GM19328 (cell line): ENCODE results near the gene ZNF213.
"Not testable (repeated sequence)": the region's sequence is repeated elsewhere in the genome, so short reads cannot be mapped to it uniquely, and the experiment has no call there.

Experiments used
- ATAC-seq: cut with Tn5 transposase; IDR thresholded peaks from one replicate; pipeline ENCODE4 v1.9.1; 2021; ENCODE audit warnings: mild to moderate bottlenecking, moderate library complexity; ENCODE audit not compliant: unreplicated experiment

Gene ZNF213

DNA sequence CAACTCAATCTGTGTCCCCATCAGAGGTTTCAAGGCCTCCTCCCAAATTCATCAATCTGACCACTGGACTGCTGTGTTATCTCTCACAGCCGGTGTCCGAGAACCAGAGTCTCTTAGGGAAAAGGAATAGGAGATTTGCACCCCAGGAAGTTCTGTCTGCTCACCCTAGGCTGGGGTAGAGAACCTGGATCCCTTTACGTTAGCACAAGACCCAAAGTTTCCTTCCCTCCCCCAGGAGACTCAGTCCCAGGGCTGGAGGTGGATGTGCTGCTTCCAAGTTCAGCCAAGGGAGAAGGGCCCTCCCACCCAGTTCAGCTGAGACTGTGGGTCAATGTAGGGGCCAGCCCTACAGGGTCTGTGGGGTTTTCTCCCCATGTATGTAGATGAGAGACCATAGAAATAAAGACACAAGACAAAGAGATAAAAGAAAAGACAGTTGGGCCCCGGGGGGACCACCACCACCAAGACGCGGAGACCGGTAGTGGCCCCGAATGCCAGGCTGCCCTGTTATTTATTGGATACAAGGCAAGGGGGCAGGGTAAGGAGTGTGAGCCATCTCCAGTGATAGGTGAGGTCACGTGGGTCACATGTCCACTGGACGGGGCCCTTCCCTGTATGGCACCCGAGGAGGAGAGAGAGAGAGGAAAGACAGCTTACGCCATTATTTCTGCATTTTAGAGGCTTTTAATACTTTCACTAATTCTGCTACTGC lies 30.4 kb downstream of the ZNF213 start:
- ATAC-seq, result no peak

DNA sequence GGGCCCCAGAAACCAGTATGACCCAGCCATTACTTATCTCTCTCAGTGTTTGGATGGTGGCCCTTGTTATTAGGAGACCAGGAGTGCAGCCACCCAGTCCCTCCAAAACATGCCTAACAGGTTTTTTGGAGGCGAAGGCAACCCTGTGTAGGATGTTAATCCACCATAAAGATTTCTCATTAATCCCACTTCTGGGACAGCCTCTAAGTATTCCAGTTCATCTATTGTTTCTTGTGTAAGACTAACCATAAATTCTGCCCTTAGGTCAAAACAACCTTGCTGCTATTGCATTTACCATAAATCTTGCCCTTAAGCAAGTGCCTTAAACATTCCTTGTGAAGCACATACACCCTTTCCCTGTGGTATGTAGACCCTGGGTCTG lies 31.7 kb downstream of the ZNF213 start:
- no peak for ATAC-seq

DNA sequence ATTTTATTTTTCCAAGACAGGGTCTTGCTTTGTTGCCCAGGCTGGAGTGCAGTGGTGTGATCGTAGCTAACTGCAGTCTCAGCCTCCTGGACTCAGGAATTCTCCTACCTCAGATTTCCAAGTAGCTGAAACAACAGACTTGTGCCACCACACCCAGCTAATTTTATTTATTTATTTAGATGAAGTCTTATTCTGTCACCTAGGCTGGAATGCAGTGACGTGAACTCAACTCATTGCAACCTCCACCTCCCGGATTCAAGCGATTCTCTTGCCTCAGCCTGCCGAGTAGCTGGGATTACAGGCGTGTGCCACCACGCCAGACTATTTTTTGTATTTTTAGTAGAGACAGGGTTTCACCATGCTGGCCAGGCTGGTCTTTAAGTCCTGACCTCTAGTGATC lies 33.9 kb downstream of the ZNF213 start:
- ATAC-seq, result not testable (repeated sequence)

DNA sequence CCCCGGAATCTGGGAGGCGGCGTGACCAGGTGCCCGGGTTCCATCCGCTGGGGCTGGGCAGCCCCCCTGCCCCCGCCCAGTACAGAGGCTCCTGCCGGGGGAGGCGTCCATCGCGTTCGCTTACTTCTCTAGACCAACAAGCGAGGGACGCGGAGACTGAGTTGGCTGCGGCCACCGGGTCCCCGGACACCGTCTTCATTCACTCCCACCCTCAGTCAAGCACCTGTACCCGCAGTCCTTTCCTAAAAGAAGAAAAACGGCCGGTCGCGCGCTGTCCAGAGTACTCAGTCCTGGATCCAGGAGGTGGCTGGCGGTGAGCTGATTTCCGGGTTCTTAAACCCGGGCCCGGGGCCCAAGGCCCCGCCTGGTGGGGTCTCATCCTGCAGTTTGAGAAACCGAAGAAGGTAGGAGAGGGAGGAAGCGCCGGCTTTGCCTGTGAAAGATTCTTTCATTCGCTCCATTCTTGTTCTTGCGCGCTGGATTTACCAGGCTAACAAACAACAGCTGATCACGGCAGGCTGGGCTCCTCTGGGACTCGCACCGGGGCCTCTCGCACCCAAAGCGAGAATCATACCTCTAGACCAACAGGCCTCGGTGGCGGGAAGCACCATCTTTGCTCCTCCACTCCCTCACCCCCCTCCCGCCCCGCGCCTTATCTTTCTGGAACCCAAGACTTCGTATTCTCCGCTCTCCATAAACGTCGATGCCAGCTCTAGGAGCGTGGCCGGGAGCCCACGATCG lies 35.8 kb downstream of the ZNF213 start:
- no peak for ATAC-seq

DNA sequence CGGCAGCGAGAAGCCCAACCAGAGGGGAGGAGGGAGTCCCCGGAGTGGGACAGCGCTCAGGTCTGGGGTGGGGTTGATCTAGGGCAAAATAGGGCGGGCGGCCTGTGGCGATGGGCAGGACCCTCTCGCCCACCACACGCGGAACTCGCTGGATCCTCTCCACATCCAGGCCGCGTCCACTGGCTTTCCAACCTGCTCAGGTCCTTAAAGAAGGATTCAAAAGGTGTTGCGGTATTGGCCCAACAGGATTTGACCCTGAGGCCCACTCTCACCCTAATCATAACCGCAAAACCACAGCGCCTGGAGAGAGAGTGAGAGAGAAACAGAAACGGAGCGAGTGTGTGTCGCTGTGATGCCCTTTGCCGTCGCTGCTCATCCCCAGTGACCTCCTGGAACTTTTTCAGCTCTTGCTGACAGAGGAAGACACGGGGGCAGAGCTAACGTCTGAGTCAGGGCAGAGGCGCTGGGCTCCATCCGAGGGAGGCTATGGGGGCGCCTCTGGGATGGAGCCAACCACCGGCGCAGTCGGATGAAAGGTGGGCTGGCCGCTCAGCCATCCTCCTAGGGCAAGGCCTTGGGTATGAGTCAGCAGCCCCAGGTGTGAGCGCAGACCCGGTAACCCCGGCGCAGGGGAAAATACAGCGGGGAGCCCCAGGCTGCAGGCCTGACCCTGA lies 36.5 kb downstream of the ZNF213 start:
- ATAC-seq, result no peak

DNA sequence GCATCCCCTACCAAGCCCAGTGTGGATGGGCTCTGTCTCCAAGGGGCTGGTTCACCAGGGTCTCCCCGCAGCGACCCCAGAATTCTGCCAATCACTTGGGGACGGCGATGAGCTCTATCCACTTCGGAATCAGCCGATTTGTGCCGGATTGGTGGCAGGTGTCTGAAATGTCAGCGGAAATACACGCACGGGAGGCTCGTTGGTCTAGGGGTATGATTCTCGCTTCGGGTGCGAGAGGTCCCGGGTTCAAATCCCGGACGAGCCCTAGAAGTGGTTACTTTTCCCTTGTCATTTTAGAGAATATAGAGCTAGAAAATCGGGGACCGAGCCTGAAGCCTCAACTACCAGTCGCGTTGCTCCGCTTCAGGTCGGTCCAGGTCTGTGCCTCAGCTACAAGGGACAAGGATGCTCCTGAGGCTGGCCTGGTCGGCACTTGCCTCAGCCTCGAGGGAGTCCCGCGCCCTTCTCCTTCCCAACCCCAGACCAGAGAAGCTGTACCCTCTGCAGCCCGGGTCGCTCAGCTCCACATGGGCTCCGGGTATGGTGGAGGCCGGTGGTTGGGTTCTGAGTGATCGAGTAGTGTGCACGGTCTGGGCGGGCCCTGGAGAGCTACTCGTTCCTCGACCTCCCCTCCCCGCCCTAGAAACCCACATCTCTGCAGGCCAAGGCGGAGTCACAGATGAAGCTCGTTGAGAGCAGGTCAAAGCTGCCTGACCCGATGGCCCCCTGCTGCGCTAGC lies 37.2 kb downstream of the ZNF213 start:
- ATAC-seq, result no peak

DNA sequence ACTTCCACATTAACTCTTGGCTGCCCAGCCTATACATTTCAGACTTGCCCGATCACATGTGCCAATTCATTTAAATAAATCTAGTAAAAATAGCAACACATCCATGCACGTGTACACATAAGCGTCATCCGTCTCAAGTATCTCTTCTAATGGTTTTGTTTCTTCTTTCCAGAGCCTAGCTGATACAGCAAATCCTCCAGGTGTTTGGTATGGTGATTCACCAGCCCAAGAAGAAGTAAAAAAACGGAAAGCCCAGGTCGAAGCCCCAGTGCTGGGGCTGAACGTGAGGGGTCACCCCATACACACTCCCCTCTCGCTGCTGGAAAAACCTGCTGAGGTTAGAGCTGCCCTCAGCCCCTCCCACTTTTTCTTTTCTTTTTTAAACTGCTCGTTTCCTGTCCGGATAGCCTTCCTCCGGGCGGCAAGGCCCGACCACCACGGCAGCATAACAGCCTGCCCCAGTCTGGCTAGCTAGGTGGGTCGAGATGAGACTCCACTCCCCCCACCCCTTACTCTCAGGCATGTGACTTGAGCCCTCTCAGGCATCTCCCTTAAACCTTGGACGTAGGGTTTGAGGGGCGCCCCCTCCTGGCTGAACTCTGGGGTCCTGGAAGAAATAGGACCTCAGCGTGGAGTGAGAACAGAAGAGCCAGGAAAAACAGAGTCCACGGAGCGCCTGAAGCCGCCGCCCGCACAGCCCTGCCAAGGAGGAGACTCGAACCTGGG lies 39.2 kb downstream of the ZNF213 start:
- ATAC-seq, result no peak

DNA sequence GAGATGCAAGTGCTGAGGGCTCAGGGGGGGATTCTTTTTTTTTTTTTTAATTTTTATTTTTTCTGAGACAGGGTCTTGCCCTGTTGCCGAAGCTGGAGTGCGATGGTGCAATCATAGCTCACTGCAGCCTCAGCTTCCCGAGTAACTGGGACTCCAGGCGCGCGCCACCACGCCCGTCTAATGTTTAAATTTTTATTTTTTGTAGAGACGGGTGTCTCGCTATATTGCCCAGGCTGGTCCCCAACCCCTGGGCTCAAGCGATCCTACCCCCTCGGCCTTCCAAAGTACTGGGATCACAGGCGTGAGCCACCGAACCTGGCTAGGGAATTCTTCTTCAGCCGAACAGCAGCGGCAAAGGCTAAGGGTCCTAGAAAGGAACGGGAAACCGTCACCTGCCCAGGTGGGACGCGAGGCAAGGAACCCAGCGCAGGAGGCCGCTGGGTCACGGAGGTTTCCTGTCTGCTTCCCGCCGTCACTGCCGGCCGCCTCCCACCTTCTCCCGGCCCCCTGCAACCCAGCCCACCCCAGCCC lies 39.9 kb downstream of the ZNF213 start:
- ATAC-seq, result no peak

DNA sequence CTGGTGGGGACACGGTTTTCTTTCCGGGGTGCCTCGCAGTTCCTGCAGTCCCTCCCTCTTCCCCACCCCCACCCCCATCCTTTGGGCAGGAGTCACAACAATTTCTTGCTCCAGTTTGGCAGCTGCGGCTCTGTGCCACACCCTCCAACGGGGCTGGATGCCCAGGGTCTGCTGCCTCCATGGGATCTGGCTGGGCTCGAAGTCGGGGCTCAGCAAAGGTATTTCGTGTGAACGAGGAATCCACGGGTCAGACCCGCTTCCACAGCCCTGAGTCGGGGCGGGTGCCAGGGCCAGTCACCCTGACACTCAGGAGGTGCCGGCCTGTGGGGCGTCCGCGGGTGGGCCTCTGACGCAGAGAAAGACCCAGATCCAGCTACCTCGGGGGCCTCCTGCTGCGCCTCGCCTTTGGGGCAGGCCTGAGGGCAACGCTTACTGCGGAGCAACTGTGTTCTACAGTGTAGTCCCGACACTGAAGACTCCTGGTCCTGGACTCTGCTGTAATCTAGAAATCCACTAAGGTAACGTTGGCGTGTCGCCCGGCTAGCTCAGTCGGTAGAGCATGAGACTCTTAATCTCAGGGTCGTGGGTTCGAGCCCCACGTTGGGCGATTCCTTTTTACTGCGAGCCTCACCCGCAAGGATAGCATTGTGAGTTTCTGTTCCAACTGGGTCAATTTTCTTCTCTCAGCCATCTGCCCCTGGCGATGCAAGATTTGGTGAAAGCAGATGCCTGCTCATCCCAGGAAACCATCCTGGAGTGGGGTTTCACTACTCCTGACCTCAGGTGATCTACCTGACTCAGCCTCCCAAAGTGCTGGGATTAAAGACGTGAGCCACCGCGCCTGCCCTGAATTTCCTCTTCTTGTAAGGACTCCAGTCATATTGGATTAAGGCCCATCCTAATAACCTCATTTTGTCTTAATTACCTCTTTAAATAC lies 40.6 kb downstream of the ZNF213 start:
- ATAC-seq, result no peak

DNA sequence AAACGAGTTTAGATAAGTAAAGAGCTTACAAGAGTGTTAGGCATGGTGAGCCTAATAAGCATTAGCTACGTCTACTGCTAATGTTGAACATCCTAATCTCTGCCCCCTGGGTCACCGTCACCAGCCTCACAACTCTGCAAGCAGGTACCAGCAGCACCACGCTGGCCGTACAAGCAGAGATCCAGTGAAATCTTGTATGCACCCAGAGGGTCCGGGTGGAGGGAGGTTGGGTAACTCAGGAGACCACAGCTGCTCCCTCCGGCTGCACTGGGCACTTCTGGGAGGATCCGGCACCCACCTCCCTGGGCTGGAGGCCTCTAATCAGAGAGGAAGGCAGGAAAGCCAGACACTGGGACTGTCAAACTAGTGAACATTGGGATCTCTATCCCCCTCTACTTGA lies 44.8 kb downstream of the ZNF213 start:
- ATAC-seq, result no peak

DNA sequence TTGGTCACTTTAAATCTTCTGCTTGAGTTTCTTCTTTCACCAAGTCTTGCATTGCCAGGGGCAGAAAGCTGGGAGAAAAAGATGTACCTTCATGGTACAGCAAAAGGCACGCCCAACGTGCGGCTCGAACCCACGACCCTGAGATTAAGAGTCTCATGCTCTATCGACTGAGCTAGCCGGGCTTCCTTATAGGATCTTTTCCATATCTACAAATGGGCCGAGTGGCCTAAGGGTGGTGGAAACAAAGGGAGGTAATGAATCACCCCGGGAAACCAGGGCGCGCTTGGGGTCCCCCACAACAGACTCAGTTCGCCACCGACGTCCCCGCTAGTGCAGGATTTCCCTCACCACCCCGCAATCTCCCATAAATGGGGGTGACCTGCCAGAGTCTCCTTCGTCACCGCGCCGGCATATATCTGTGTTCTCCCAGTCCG lies 45.6 kb downstream of the ZNF213 start:
- no peak for ATAC-seq

DNA sequence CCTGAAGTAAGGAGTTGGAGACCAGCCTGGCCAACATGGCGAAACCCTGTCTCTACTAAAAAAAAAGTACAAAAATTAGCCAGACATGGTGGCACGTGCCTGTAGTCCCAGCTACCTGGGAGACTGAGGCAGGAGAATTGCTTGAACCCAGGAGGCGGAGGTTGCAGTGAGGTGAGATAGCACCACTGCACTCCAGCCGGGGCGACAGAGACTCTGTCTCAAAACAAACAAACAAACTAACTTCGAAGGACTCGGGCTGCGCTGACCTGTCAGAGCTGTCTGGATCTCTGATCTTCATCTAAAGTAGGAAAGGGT lies 47.4 kb downstream of the ZNF213 start:
- ATAC-seq, result not testable (repeated sequence)

DNA sequence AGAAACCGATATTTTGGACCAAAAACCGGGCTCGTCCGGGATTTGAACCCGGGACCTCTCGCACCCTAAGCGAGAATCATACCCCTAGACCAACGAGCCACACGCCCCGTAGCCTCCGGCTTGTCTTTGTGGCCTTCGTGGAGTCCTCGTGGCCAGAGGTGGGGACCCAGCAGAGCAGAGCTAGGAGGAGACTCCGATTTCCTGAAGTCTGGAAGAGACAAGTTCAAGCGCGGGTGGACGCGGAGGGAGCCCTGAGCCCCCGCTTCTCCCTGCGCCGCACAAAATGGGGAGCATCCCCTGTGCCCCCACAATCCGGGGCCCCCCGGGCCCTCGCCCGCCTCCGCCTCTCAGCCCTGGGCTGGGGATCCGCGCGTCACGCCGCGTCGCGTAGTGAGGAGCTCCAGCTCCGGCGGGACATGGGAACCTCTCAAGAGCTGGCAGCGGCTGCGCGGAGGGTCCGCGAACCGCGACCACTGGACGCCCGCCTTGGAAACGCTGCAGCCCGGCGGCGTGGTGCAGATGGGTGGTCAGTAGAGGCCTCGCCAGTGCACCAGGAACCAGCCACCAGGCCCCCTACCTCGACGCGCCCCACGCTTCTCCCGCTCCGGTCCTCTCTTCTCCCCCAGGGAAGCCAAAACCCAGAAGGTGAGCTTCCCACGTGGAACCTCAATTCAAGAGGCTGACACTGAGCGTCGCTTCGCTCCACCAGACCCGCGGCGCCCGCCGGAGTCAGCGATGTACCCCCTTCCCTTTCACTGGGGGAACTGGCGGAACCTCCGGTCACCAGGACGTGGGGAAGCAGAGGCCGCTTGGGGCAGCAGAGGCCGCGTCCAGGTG lies 48.0 kb downstream of the ZNF213 start:
- no peak for ATAC-seq

DNA sequence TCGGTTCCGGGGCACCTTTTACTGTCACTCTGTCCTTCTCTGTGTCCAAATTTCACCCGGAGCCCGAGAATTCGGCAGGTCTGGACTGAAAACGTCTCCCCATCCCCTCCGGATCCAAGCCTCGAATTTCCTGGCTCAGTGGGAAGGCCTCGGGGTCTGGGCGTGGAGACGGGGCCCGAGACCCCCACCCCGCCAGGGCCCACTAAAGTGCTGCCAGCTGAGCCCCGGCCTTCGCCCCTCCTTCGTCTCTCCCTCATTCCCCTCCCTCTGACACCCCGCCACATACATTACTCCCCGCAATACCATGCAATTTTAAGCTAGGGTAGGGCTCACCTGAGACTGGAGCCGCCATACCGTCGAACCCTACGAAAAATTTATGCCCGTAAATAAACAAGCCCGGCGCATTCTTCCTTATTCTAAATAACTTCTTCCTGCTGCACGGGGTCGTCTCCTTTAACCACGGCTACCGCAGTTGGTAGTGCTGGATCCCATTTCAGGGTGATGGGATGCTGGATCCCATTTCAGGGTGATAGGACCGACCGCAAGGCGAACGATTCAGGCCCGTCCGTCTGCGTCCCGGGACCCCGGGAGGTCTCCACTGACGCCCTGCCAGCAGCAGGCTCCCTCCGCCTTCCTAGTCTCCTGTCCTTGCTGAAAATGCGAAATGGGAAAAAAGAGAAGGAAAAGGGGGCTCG lies 48.8 kb downstream of the ZNF213 start:
- ATAC-seq, result no peak

DNA sequence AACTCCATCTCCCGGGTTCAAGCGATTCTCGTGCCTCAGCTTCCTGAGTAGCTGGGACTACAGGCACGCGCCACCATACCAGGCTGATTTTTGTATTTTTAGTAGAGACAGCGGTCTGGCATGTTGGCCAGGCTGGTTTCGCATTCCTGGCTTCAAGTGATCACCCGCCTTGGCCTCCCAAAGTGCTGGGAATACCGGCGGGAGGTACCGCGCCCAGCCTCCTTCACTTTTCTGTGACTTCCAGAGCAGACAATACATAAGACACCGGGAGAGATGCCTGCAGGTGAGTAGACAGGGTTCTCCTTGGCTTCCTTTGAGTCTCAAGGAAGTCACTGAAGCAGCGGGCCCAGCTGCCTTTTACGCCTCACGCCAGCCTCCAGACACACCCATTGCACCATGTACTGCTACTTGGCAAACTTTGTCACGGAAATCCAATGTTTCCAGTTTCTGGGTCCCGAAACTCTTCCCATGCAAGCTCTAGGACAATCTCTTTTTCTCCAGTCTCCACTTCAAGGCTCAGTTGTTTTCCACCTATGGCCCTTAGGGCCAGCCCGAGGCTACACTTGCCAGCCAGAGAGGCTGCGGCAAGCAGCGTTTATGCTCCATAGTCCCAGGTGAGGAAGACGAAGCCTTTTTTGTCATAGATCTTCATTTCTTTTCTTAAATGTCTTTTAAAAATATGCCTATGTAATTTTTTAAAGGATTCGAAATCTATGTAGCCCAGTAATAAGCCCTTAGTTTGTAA lies 52.3 kb downstream of the ZNF213 start:
- no peak for ATAC-seq

DNA sequence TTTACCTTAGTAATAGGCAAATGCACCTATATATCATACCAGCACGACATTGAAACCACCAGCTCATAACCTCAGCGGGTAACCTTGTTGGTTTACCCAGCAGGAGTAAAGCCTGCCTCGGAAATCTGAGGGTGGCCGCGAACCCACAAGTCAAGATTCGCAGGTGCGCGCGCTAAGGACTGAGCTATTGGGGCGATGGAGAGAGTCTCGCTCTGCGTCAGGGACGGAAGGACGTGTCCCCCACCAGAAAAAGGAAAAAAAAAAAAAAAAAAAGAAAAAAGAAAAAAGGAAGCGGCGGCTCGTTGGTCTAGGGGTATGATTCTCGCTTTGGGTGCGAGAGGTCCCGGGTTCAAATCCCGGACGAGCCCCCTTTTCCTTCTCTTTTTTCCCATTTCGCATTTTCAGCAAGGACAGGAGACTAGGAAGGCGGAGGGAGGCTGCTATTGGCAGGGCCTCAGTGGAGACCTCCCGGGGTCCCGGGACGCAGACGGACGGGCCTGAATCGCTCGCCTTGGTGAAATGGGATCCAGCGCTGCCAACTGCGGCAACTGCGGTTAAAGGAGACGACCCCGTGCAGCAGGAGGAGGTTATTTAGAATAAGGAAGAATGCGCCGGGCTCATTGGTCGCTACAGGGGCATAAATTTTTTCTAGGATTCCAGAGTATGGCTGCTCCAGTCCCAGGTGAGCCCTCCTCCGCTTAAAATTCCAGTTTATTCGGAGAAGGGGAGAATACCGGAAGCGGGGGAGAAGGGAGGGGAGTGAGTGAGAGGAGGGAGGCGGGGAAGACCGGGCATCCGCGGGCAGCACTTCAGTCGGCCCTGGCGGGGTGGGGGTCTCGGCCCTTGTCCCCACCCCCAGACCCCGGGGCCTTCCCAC lies 53.2 kb downstream of the ZNF213 start, which contains the start of gene OR1F1:
Gene OR1F1 (plus strand): TSS at position 407 of the 877 bp plus-strand sequence.
- no peak for ATAC-seq

DNA sequence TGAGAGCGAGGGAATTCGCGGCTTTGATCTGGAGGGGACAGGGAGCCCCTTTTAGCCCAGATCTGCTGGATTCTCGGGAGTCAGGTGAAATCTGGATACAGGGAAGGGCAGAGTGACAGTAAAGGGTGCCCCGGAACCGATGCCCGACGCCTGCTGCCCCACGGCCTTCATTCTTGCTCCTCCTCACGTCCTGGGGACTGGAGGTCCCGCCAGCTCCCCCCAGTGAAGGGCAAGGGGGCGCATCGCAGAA lies 53.8 kb downstream of the ZNF213 start:
- ATAC-seq, result no peak
